ENCODE measurements around the gene POTEI. TPM values are rescaled to one million over a fixed set of nuclear protein-coding genes. Genes with fewer than 3 reads are reported as not detected.
"Not testable (repeated sequence)": the region's sequence is repeated elsewhere in the genome, so short reads cannot be mapped to it uniquely, and the experiment has no call there.

Gene POTEI
- under 0.01 TPM in 1 of 2 replicates, not detected in the other for total RNA-seq

GRCh38 chr2:130509228-130509627 is at the start of gene POTEI:
TSS of gene POTEI (minus strand) at chr2:130509328. CDS start at chr2:130509235, 93 bp downstream.
- not testable (repeated sequence) for H3K4me3 ChIP-seq (ENCODE audit: low read depth, low read length); DNase-seq (ENCODE audit: low read depth)

GRCh38 chr2:130556441-130556840 is 47.3 kb upstream of the POTEI start:
- not testable (repeated sequence) for H3K4me3 ChIP-seq (ENCODE audit: low read depth, low read length); DNase-seq (ENCODE audit: low read depth)

GRCh38 chr2:130554178-130554577 is 45.0 kb upstream of the POTEI start:
- not testable (repeated sequence) for DNase-seq (ENCODE audit: low read depth)

DNA sequence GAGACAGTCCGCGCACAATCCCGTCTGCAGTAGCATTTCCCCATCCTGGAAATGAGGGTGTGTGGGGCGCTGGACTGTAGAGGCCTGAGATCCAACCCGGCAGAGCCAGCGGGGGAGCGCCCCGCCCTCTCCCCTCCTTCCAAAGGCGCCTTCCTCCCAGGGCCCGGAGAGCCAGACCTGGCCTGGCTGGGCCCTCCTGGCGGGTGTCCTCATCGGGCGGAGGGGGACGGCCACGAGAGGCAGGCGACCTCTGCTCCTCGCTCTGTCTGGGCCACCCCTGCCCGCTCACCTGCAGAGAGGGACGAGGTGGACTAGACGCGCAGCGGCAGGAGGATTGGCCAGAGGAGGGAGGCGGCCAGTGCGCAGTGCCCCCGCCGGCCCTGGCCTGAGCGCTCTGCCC is 40.3 kb upstream of the POTEI start:
- not testable (repeated sequence) for H3K4me3 ChIP-seq (ENCODE audit: low read depth, low read length); DNase-seq (ENCODE audit: low read depth)

More at GRCh38 chr2:130554178-130554577, 45.0 kb upstream of the POTEI start:
- not testable (repeated sequence) for H3K4me3 ChIP-seq (ENCODE audit: low read depth, low read length)

GRCh38 chr2:130548418-130548817 is 39.3 kb upstream of the POTEI start:
- not testable (repeated sequence) for H3K4me3 ChIP-seq (ENCODE audit: low read depth, low read length); DNase-seq (ENCODE audit: low read depth)

- not testable (repeated sequence) for H3K4me3 ChIP-seq (ENCODE audit: low read depth, low read length)
Measured at GRCh38 chr2:130544978-130545377, 35.9 kb upstream of the POTEI start.

GRCh38 chr2:130543785-130544528 is 34.8 kb upstream of the POTEI start:
- H3K4me3 ChIP-seq (ENCODE audit: low read depth, low read length): not testable (repeated sequence)

More at GRCh38 chr2:130544978-130545377, 35.9 kb upstream of the POTEI start:
- not testable (repeated sequence) for DNase-seq (ENCODE audit: low read depth)

GRCh38 chr2:130542789-130543188 is 33.7 kb upstream of the POTEI start:
- H3K4me3 ChIP-seq (ENCODE audit: low read depth, low read length); DNase-seq (ENCODE audit: low read depth): not testable (repeated sequence)

More at GRCh38 chr2:130543785-130544528, 34.8 kb upstream of the POTEI start:
- not testable (repeated sequence) for DNase-seq (ENCODE audit: low read depth)

DNA sequence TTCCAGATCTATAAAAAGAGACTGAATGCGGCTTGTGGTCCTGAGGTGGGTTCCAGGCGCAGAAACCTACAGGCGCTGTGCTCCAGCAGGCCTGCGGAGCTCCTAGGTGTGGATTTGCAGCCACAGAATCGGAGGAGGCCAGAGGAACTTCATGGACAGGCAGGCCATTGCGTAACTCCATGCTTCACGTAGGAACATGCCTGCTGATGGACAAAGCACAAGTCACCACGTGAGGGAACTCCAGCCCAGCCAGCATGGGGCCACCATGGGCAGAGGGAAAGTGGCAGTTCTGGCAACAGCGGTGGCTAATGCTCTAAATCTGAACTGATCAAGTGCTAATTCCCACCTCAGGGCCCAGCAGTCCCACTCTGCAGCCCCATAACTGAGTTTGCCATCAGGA is 29.1 kb upstream of the POTEI start:
- H3K4me3 ChIP-seq (ENCODE audit: low read depth, low read length); DNase-seq (ENCODE audit: low read depth): not testable (repeated sequence)

- not testable (repeated sequence) for H3K4me3 ChIP-seq (ENCODE audit: low read depth, low read length); DNase-seq (ENCODE audit: low read depth)
Measured at GRCh38 chr2:130536654-130537053, 27.5 kb upstream of the POTEI start.

DNA sequence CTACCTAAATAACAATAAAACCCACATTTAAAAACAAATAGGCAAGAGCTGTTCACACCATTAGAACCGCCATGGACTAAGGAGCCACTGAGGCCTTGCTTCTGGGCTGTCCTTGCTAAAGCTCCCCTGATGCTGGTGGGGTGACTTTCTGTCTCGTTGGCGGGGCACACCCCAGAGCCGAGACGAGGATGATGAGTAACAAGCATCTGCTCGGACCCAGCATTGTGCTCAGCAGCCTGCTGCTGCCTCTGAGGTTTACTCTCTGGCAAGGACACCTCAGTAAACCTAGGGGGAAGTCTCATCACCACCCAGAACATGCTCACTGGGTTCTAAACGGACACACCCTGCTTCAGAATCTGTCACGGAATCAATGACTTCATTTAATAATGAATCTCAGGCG is 22.5 kb upstream of the POTEI start:
- not testable (repeated sequence) for DNase-seq (ENCODE audit: low read depth); H3K4me3 ChIP-seq (ENCODE audit: low read depth, low read length)

GRCh38 chr2:130531225-130531624 is 22.1 kb upstream of the POTEI start:
- H3K4me3 ChIP-seq (ENCODE audit: low read depth, low read length); DNase-seq (ENCODE audit: low read depth): not testable (repeated sequence)

DNA sequence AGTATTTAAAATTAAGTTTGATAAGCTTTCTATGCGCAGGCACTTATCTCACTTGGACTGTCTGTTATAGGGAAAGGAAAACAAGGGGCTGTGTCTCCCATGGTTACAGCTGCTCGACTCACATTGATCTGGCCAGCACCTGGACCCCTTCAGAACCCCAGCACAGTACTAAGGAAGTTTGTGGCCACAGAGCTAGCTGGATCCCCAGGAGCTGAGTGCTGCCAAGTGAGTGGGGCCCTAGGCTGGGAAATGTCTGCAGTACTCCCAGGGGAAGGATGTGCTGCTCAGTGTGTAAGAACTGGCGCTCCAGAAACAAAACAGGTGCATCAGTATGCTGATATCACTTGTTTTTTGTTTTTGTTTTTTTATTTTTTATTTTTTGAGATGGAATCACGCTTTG is 21.1 kb upstream of the POTEI start:
- DNase-seq (ENCODE audit: low read depth); H3K4me3 ChIP-seq (ENCODE audit: low read depth, low read length): not testable (repeated sequence)

DNA sequence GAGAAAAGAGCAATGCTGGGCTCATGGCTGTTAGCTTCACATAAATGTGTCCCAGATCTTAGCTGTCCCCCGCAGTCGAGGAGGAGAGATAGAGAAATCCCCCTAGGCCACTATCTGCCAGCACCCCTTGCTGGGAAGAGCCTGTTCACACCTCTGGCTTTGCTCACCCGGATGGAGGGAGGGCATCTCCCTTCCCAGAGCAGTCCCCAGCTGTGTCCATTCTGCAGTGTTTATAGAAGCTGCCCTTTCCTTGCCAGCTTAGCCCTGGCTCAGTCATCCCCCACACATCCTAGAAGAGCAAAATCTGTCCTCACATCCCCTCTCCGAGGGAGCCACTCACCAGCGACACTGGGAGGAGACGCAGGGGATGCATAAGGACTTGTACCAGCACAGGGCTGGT is 20.4 kb upstream of the POTEI start:
- DNase-seq (ENCODE audit: low read depth); H3K4me3 ChIP-seq (ENCODE audit: low read depth, low read length): not testable (repeated sequence)

DNA sequence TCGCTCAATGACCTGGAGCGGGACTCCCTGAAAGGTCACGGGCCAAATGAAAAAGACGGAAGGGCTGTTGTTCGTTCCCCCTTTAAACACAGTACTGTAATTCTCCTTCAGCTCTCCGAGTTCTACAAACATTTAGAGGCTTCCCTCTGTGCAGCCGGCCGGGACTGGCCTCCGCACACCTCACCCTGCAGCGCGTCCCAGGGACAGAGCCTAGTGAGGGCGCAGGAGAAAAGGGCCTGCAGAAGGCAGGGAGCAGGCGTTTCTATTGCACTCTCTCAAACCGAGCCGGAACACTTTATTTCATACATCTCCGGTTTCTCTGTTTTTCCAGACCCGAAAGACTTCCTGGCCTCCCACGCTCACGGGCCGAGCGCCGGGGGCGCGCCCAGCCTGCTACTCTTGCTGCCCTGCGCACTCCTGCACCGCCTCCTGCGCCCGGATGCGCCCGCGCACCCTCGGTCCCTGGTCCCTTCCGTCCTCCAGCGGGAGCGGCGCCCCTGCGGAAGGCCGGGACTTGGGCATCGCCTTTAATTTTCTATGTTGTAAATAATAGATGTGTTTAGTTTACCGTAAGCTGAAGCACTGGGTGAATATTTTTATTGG is 18.3 kb upstream of the POTEI start:
- not testable (repeated sequence) for DNase-seq (ENCODE audit: low read depth); H3K4me3 ChIP-seq (ENCODE audit: low read depth, low read length)

GRCh38 chr2:130522390-130522789 is 13.3 kb upstream of the POTEI start:
- DNase-seq (ENCODE audit: low read depth); H3K4me3 ChIP-seq (ENCODE audit: low read depth, low read length): not testable (repeated sequence)

DNA sequence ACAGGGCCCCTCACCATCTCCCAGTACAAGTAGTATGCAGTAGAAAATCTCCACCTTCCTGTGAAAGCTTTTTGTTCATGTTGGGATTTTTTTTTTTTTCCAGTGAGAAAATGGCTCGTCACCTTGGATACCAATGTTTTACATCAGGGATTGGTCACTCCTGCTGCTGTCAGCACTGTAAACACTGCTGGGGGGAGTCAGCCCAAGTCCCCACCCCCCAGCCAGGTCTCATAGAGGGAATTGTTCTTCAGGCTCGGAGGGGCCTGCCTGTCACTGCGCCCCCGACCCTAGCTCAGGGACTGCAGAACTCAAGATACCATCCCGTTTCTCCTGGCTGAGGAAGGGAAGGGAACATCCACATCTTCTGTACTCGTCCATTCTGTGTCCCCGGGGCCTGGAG is 11.9 kb upstream of the POTEI start, which contains the start of gene CFC1B:
Gene CFC1B, plus strand, starts transcription at position 231 of the 400 bp plus-strand sequence. CDS start 263 bp downstream, outside the sequence.
- DNase-seq (ENCODE audit: low read depth); H3K4me3 ChIP-seq (ENCODE audit: low read depth, low read length): not testable (repeated sequence)

GRCh38 chr2:130518516-130519106 is 9.5 kb upstream of the POTEI start:
- not testable (repeated sequence) for DNase-seq (ENCODE audit: low read depth); H3K4me3 ChIP-seq (ENCODE audit: low read depth, low read length)

GRCh38 chr2:130511747-130512451 is 2.8 kb upstream of the POTEI start:
- not testable (repeated sequence) for DNase-seq (ENCODE audit: low read depth); H3K4me3 ChIP-seq (ENCODE audit: low read depth, low read length)

Measured in fibroblast of villous mesenchyme (primary cell).